ENCODE data around the gene SLC24A1. TPM values are rescaled to one million over a fixed set of nuclear protein-coding genes. Genes with fewer than 3 reads are reported as not detected.

The SLC24A1 gene
- total and polyA plus RNA-seq, 2 of the 13 experiments (the other 11 are each of a cell fraction or from before 2014, with no cell fraction given), result 5.9 to 8.3 TPM

- TF ChIP-seq ZNF646 (CRISPR knock-in tag; IDR thresholded peaks at IDR 0.05) (no peak), CHCHD3 (CRISPR knock-in tag; IDR thresholded peaks at IDR 0.05) (no peak), ZNF878 (CRISPR knock-in tag; IDR thresholded peaks at IDR 0.05) (peak; percentile 85; the same call in 1 of the 2 replicates), SRF (IDR thresholded peaks at IDR 0.05; ENCODE audit: low read depth, low read length) (peak; percentile 44), ZNF747 (CRISPR knock-in tag; IDR thresholded peaks at IDR 0.05; ENCODE audit: borderline replicate concordance) (peak; percentile 98), ZBTB49 (CRISPR knock-in tag; IDR thresholded peaks at IDR 0.05; ENCODE audit: borderline replicate concordance) (peak; percentile 88; the same call in 1 of the 2 replicates), NFKBIZ (CRISPR knock-in tag; IDR thresholded peaks at IDR 0.05) (0 out of 2 replicates have a peak, but pooled peaks have one; percentile 65), ZSCAN21 (CRISPR knock-in tag; IDR thresholded peaks at IDR 0.05; ENCODE audit: borderline replicate concordance) (peak; percentile 91), ZNF615 (CRISPR knock-in tag; IDR thresholded peaks at IDR 0.05; ENCODE audit: borderline replicate concordance) (peak; percentile 93; the same call in 1 of the 2 replicates), E2F2 (CRISPR knock-in tag; IDR thresholded peaks at IDR 0.05; ENCODE audit: borderline replicate concordance) (peak; percentile 24; the same call in 1 of the 2 replicates), ONECUT2 (CRISPR knock-in tag; IDR thresholded peaks at IDR 0.05) (no peak), EED (CRISPR knock-in tag; IDR thresholded peaks at IDR 0.05) (no peak), NBN (conservative IDR thresholded peaks at IDR 0.05) (no peak), FOXP1 (IDR thresholded peaks at IDR 0.05) (no peak), FOXP1 (CRISPR knock-in tag; IDR thresholded peaks at IDR 0.05) (peak; percentile 67), TFAP4 (IDR thresholded peaks at IDR 0.05; ENCODE audit: borderline replicate concordance, low read depth) (peak; percentile 53; the same call in 1 of the 2 replicates), SATB2 (CRISPR knock-in tag; IDR thresholded peaks at IDR 0.05) (no peak; the same call in 1 of the 2 replicates), ZKSCAN1 (IDR thresholded peaks at IDR 0.05; ENCODE audit: low read length) (no peak; the same call in 1 of the 2 replicates), NR2F6 (IDR thresholded peaks at IDR 0.05) (no peak), NR2F6 (CRISPR knock-in tag; IDR thresholded peaks at IDR 0.05) (peak; percentile 75)
Observed at GRCh38 chr15:65610871-65611718, 10.6 kb upstream of the SLC24A1 start, which contains the start of gene INTS14 (continued).
